ENCODE data around the gene CD2.
"Not testable (repeated sequence)": the region's sequence is repeated elsewhere in the genome, so short reads cannot be mapped to it uniquely, and the experiment has no call there.

CD2 gene

DNA sequence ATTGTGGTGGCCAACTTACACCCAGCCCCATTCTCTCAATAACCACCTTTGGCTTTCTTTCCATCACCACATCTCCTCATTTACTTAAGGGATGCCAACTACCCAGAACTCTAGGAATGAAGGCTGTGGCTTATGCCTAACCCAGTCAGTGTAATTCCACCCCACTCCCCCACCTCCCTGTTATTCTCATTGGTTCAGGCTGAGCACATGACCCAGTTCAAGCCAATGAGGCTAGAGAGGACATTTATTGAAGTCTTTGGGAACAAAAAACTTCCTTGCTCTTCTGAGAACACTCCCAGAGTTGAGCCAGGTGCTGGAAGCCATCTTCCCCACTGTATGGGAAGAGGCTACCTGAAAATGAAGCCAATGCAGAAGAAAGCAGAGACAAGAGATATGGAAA, 22.8 kb upstream of the CD2 start:
- no peak for DNase-seq (ENCODE audit: low read depth, low spot score)

DNA sequence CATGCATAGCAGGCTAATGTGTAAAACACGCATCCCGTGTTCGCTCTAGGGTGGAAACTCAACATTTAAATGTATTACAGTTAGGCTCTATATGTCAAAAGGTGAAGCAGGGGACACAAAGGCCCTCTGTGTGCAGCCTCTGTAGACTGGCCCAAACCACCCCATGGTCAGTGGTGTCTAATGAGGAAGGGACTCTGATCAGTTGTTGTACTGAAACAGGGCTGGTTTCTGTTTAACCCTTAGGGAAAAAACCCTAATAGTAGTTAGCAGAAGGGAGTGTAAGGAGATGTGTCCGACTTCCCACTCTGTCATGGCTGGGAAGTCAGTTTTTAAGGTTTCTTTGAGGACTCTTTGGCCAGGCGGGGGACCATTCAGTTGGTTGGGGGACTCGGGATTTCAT, 21.5 kb upstream of the CD2 start:
- no peak for DNase-seq (ENCODE audit: low read depth, low spot score)

DNA sequence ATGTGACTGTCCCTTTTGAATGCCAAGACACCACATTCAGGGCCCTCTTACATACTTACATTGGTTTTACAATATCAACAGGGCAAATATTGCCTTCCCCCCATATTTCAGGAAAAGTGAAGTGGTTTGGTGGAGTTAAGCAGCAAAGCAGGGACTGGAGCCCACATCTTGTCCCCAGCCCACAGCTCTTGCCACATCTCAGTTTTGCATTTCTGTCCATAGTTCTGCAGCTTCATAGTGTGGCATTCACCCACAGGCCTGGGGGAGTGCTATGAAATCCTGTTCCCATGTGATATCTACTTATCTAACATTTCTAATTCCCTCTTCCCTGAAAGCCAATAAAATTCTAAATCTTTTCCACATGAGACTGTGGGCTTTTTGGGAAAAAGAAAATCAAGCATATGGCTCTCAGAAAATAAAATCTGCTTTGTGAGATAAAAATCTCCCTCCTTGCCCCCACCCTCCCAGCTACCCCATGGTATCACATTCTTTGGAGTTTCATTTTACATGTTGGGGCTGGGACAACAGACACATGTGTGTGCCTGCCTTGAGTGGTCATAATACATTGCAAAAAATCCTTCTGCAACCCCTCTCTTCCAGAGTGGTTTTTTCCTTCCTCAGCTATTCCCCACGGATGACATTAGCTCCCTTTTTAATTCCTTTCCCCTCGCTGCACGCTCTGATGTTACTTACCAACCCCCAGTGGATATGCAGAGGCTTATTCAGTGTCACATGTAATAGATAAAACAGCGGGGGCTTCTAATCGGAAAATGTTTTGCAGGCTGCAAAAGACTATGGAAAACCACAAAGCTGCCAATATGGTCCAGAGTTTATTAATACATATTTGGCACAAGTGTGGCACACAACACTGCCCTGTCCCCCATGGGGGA, 20.5 kb upstream of the CD2 start:
- DNase-seq (ENCODE audit: low read depth, low spot score), result no peak

DNA sequence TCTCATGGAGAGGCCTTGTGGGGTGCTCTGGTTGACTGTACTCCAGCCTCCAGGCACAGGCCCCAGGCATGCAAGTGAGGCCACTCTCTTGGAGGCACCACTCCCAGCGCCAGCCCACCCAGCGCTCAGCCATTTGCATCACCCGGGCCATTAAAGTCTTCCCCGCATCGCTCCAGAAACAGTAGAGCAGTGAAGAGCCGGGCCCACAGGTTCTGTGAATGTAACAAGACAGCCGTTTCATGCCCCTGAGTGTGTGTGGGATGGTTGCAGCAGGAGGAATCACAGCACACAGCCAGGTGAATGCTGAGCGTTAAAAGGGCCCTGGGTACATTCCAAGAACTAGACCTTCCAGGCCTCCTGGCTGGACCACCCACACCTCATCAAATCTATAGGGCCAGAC, 19.0 kb upstream of the CD2 start:
- DNase-seq (ENCODE audit: low read depth, low spot score), result no peak

DNA sequence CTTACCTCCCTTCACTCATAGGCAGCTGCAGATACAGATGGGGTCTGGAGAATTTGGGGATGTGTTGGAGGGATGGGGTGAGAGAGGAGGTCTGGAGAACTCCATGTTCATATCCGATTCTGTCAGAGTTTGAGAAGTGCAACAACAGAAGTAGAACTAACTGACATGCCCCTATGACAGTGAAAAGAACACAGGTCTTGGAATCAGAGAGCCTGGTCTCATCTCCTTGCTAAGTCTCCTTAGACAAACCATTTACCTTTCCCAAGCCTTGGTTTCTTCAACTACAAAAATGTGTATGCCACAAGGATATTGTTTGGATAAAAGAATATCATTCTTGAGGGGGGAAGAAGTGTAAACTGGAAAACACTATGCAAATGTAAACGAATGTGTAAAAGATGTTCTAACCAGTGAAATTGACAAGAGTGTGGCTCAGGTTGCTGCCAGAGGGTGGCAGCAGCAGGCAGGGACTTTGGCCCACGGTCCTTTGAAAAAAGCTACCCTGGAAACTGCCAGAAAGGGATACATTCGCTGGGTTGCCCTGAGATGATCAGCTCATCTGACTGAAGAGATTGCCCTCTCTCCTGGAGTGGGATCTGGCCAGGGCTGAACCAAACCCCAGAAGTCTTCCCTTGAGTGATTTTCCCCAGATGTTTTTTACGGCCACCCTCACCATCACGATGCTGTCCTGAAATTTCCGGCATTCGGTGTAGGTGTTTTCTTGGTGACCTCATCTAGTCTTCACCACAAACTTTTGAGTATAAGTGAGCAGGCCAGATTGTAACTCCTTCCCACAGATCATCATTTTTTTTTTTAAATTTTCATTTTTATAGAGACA, 17.0 kb upstream of the CD2 start:
- DNase-seq (ENCODE audit: low read depth, low spot score), result peak; percentile 85

DNA sequence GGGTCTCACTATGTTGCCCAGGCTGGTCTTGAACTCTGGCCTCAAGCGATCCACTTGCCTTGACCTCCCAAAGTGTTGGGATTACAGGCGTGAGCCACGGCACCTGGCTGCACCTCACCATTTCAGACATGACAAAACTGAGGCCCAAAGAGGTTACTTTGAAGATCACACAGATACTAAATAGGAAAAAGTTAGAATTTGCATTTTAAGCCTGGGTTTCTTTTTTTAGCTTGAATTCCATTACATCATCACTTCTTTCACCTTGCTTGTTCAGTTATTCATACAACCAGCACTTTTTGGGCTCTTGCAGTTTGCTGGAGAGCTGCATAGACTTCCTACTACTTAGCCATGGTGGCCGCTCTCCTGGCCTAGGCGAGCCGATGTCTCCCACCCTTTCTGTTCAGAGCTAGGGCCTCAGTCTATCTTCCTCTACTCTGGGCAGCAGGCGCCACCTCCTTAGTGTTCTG, 16.3 kb upstream of the CD2 start:
- DNase-seq (ENCODE audit: low read depth, low spot score), result no peak

DNA sequence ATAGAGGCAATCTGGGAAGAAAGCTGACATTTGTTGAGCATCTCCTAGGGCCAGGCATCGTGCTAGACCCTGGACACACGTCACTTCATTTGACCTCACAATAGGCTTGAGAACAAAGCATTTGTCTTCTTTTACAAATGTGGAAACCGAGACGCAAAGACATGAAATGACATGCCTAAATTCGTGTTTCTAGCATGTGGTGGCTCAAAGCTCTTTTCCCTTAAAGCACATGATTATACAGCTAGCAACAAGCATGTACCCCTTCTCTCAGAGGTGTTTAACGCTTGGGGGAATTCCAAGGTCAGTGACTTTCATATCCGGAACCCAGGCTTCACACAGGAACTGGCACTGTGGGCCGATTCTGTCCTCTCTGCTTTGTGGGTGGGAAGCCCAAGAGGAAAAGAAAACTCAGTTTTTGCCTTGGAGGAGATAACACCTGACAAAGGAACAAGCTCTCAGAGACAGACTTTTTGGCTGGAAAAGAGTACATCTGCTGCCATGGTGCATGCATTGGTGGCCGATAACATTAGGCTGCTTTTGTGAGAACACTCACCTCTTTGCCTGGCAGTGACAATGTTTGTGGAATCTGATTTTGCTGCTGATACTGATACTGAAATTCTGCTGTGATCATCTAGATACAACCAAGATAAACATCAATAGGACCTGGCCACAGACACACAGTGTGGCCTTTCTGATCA, 15.4 kb upstream of the CD2 start:
- no peak for DNase-seq (ENCODE audit: low read depth, low spot score)

DNA sequence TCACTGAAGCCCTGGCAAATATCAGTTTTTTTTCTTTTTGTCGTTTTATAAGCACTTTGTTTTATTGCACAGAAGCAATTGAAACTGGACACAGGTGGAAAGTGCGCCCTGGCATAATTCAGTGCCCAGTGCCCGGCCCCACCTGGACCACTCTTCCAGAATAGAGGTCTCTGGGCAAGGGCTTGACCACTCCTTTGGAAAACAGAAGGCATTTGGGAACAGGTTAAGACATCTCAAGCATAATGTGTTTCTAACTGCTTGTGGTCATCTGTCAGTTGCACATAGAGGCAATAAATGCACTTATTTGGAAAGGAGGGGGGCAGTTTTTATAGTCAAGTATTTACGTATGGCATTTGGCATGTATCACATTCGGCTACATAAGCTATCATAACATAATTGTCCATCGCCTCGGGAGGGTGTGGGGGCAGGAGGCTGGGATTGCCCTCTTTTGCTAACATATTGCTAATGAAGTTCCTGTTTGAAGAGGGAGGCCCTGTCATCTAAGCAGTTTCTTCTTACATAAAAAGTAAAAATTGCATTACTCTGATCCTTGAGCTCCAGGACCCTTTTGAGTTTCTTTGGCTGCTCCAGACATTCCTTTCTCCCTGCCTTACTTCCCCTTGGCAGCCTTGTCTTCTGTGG, 14.7 kb upstream of the CD2 start:
- DNase-seq (ENCODE audit: low read depth, low spot score), result no peak

DNA sequence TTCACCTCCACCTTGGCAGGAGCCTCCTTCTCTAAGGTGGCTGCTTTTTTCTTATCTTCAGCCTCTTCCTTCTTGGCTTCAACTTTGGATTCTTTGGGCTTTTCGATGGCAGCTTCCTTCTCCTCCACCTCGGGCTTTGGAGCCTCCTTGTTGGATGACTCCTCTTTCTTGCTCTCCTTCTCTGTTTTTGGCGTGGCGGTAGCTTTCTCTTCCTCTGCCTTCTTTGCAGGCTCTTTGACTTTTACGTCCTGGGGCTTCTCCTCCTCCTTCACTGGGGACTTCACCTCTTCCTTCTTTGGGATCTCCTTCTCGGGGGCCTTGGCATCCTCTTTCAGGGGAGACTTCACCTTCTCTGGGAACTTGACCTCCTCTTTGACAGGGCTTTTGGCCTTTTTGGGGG, 13.9 kb upstream of the CD2 start:
- DNase-seq (ENCODE audit: low read depth, low spot score), result no peak

DNA sequence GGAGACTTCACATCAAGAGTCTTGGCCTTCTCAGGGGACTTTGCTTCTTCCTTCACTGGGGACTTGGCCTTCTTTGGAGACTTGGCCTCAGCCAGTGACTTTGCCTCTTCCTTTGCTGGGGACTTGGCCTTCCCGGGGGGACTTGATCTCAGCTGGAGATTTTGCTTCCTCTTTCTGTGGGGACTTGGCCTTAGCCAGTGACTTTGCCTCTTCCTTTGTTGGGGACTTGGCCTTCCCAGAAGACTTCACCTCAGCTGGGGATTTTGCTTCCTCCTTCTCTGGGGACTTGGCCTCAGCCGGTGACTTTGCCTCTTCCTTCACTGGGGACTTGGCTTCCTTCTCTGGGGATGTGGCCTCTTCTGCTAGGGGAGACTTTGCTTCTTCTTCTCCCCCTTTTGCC, 13.5 kb upstream of the CD2 start:
- DNase-seq (ENCODE audit: low read depth, low spot score), result no peak

DNA sequence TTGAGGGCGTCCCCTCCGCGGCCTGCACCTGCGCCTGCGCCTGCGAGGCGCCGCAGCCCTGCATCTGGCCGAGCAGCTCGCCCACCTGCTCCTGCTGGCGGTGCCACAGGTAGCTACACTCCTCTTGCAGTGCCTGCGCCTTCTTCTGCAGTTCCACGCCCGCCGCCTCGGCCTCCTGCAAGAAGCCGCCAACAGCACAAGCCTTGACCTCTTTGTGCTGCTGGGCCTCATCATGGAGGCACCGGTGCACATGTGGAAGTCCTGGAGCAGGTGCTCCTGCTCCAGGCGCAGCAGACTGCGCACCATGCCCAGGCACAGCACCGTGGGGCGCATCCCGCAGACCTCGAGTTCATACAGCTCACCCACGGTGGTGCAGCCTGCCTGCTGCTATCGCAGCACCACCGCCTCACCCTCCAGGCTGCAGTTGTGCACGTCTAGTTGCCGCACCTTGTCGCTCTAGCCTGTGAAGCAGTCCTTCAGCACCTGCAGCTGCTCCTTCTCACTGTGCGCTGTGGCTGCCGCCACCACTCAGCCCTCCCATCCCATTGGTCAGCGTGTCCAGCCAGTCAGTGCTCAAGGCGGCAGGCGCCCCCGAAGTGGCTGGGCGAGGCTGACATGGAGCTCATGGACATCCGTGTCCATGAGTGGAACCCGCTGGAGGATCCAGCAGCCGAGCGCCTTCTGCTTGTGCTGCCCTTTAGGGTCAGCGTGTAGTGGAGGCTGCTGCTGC, 12.2 kb upstream of the CD2 start:
- DNase-seq (ENCODE audit: low read depth, low spot score), result no peak

DNA sequence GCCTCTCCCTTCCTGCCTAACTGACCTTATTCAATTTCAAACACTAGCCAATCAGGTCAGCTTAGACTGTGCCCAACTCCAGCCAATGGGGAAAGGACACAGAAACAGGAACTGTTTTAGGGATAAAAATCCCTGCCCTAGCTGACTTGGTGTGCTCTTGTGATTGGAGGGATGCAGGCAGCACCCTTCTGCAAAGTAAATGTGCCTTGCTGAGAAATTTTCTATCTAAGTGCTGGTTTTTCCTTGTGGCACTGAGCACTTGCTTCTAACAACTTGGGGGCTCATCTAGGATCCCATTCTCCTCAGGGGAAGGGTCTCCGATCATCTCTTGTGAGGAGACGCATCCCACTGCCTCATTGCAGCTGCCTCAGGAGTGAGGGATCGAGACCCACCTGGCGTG, 10.7 kb upstream of the CD2 start:
- no peak for DNase-seq (ENCODE audit: low read depth, low spot score)

DNA sequence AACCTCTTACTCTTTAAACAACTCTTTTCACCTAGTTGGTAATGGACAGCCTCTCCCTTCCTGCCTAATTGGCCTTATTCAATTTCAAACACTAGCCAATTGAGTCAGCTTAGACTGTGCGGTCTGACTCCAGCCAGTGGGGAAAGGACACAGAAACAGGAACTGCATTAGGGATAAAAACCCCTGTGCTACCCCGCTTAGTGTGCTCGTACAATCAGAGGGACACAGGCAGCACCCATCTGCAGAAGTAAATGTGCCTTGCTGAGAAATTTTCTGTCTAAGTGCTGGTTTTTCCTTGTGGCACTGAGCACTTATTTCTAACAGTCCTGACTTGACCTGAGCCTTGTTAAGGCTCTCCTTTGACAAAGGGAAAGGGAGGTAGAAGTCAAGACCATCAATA, 6.0 kb upstream of the CD2 start:
- DNase-seq (ENCODE audit: low read depth, low spot score), result no peak

DNA sequence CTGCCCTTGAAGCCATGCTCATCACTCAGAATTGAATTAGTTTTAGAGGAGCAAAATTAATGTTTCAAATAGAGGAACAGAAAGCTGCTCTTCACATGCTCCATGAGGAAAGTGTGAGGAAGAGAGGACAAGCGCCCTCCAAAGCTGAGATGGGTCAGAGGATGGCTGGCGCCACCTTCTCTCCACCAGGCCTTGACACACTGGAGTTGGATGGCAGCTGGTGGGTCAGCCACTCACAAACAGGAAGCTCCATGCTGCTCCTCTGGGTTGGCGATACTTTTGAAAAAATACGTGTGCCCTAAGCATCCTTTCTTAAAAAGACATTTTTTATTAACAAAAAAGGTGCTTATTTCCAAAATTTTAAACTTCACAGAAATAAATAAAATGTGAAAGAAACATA, 3.1 kb upstream of the CD2 start:
- DNase-seq (ENCODE audit: low read depth, low spot score), result no peak

DNA sequence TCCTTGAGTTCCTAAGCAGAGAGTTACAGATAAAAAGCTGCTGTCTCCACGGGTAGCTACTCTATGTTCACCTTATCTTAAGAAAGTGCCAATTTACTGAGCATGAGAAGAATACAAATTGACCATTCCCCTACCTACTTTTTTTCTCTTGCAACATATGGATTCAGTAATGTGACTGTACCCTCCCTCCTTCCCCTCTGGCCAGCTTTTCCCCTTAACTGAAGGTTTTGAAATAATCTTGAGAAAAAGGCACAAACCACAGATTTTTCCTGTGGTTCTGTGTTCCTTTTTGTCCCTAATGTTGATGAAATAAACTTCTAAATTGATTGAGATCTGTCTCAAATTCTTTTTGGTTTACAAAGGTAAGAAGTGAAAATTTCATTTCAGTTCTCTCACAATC, 2.6 kb upstream of the CD2 start:
- no peak for DNase-seq (ENCODE audit: low read depth, low spot score)

DNA sequence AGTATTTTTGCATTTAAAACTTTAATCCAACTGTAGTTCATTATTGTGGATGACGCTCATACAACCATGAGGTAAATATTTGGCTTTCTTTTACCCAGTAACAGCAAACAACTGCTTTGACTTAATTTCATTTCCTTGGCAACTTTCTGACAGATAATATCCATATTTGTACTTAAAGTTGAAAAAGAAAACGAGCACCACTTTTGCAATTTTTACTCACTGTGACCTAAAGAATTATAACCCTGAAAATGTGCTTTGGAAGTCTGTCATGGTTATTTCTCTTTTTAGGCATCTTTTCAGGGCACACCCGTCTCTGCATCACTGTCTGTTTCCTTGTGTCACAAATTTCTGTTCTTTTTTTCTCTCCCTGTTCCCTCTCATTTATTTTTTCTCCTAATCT, 918 bp upstream of the CD2 start:
- no peak for DNase-seq (ENCODE audit: low read depth, low spot score)

DNA sequence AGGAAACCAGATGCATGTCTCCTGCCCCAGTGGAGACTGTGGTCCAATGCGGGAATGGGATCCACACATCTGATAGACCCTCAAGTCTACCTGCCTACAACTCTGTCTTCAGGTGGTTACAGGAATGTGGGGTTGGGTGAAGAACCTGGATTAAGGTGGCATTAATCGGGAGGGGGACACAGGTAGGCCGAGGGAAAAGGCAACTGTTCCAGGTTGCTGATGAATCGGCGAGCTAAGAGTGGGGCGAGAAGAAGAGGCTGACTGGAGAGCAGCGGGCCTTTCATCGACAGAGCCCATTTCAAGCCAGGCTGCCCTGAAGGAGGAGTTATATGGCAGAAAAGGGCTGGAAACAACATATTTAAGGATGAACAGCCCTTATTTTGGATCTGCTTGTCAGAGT, 836 bp downstream of the CD2 start:
- DNase-seq (ENCODE audit: low read depth, low spot score), result no peak

DNA sequence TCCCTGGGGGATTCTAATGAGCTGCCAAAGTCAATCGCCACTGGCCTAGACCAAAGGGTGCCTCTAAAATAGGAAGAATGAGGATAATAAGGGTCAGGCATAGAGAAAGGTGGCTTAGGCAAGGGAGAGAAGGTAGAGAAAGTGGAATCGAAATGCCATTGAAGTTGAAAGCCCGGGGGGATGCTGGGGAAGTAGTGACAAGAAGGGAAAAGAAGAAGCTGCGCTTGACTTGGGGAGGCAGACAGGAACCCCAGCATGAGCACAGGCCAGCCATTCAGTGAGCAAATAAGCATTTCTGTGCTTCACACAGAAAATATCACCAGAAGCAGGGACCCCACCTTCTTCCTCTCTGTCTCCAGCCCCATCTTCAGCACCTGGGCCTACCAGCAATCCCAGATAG, 1.5 kb downstream of the CD2 start:
- no peak for DNase-seq (ENCODE audit: low read depth, low spot score)

DNA sequence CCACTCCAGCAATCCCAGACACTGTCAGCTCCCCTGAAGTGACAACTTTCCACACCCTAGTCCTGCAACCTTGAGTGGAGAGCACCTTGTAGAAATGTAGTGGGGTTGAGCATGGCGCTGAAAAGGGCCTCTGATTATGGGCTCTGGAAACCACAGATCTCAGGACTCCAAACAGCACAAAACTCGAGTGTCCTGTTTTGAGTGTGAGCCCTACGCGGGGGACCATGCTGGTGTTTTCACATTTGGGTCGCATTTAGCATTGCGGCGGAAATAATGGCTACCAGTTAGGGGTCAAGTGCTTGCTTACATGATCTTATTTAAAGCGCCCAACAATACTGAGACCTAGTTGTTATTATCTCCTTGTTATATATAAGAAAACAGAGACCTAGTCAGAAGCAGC, 1.9 kb downstream of the CD2 start:
- not testable (repeated sequence) for DNase-seq (ENCODE audit: low read depth, low spot score)

DNA sequence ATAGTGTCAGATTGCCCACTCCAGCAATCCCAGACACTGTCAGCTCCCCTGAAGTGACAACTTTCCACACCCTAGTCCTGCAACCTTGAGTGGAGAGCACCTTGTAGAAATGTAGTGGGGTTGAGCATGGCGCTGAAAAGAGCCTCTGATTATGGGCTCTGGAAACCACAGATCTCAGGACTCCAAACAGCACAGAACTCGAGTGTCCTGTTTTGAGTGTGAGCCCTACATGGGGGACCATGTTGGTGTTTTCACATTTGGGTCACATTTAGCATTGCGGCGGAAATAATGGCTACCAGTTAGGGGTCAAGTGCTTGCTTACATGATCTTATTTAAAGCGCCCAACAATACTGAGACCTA, 4.2 kb downstream of the CD2 start:
- not testable (repeated sequence) for DNase-seq (ENCODE audit: low read depth, low spot score)

DNA sequence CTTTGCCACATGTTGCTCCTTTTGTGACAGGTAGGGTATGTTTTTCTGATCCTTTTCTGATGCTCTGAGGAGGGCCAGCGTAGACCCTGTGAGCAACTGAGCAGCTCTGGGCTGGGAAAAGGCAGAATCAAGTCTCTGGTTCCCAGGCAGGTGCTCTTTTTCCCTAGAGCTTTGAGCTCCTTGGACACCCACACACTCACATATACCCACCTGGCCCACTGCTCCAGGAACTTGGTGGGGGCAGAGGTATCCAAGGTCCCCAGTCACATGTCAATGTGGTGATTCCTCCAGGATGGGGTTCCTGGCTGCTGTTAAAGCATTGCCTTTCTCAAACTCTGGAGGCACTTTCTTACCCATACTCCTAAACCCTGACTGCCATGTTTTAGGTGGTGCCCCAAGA, 5.4 kb downstream of the CD2 start:
- no peak for DNase-seq (ENCODE audit: low read depth, low spot score)

Measured in astrocyte of the hippocampus (primary cell).